HL-60 (cell line): ENCODE results near the gene MGAT4A.

Experiments
- DNase-seq, 2 experiments: peaks; one replicate each; pipeline ENCODE4 v3.0.0-alpha.2; 2010 to 2020; ENCODE audit warnings: low read depth in 1 of 2, low spot score in 1 of 2
- H3K27ac ChIP-seq: fragments of 250-450 bp; sonication (Bioruptor Pico); replicated peaks from 2 replicates; pipeline ENCODE4 v1.5.1; 2020; ENCODE audit warnings: mild to moderate bottlenecking, moderate library complexity
- H3K27me3 ChIP-seq: fragments of 250-450 bp; sonication (Bioruptor Pico); 2 replicates; pipeline ENCODE4 v1.5.1; 2021; ENCODE audit warnings: mild to moderate bottlenecking, moderate library complexity; ENCODE audit not compliant: insufficient read depth, poor library complexity, severe bottlenecking
- H3K4me3 ChIP-seq: replicated peaks from 2 replicates; pipeline ENCODE4 v1.5.1; 2011; ENCODE audit warnings: mild to moderate bottlenecking, control low read depth, low read length; ENCODE audit not compliant: insufficient read depth
- GABPA ChIP-seq: IDR thresholded peaks from 2 replicates; pipeline ENCODE4 v1.6.1; 2012; ENCODE audit warnings: low read depth
- POLR2AphosphoS5 ChIP-seq: IDR thresholded peaks from 2 replicates; pipeline ENCODE4 v1.6.1; 2012; ENCODE audit warnings: low read depth
- SPI1 ChIP-seq: IDR thresholded peaks from 2 replicates; pipeline ENCODE4 v1.6.1; 2012; ENCODE audit warnings: low read depth, mild to moderate bottlenecking, borderline replicate concordance
- TF ChIP-seq, protein P1 (sequence below): IDR thresholded peaks from 2 replicates; pipeline ENCODE4 v1.6.1; 2012; ENCODE audit warnings: low read depth; ENCODE audit not compliant: insufficient replicate concordance
- TF ChIP-seq, protein P2 (sequence below): IDR thresholded peaks from one replicate; pipeline ENCODE4 v1.5.1; 2011; ENCODE audit warnings: low read length, control low read depth, inconsistent platforms; ENCODE audit not compliant: insufficient read depth

MGAT4A gene

DNA sequence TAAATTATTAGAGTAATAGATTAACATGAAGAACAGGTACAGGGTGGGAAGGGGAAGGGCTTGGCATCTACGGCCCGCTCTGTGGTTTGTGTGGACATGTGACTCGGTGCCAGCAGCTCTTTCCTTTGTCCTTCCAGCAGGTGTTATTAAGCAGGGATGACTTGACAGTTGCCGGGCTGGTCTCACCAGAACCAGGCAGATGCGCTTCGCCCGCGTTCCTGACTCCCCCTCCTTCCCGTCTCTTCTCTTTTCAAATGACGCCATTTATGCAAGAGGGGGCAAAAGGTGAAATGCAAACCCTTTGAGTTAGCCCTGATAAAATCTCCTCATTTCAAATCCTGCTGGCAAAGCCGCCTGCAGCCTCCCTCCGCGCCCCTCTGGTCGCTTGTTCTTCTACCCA lies 38.9 kb upstream of the MGAT4A start:
- Histone ChIP-seq H3K27me3 (no peaks in the 10 kb centered on the region), H3K4me3 (no peak overlapping the region), H3K27ac (no peak overlapping the region)
- TF ChIP-seq POLR2AphosphoS5 (no peak), GABPA (no peak), SPI1 (no peak)
- TF ChIP-seq, protein P1, sequence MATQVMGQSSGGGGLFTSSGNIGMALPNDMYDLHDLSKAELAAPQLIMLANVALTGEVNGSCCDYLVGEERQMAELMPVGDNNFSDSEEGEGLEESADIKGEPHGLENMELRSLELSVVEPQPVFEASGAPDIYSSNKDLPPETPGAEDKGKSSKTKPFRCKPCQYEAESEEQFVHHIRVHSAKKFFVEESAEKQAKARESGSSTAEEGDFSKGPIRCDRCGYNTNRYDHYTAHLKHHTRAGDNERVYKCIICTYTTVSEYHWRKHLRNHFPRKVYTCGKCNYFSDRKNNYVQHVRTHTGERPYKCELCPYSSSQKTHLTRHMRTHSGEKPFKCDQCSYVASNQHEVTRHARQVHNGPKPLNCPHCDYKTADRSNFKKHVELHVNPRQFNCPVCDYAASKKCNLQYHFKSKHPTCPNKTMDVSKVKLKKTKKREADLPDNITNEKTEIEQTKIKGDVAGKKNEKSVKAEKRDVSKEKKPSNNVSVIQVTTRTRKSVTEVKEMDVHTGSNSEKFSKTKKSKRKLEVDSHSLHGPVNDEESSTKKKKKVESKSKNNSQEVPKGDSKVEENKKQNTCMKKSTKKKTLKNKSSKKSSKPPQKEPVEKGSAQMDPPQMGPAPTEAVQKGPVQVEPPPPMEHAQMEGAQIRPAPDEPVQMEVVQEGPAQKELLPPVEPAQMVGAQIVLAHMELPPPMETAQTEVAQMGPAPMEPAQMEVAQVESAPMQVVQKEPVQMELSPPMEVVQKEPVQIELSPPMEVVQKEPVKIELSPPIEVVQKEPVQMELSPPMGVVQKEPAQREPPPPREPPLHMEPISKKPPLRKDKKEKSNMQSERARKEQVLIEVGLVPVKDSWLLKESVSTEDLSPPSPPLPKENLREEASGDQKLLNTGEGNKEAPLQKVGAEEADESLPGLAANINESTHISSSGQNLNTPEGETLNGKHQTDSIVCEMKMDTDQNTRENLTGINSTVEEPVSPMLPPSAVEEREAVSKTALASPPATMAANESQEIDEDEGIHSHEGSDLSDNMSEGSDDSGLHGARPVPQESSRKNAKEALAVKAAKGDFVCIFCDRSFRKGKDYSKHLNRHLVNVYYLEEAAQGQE = no peak
- DNase-seq = no peak

DNA sequence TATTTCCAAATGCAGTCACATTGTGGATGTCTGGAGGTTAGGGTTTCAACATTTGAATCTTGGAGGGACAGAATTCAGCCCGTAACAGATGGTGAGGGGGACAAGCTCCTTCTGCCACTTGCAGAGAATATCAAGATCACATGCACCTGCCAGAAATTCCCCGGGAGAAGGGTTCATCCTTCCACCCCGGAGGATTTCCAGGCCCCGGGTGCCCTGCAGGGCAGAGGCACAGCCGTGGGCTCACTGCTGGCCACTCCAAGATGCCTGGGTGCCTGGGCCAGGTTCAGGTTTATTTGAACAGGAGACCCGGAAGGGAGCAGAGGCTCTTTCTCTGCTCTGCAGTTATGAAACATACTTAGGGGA lies 38.2 kb upstream of the MGAT4A start:
- Histone ChIP-seq H3K4me3 (no peak overlapping the region), H3K27ac (no peak overlapping the region), H3K27me3 (no peaks in the 10 kb centered on the region)
- DNase-seq = no peak
- TF ChIP-seq GABPA (no peak), POLR2AphosphoS5 (no peak), SPI1 (no peak)
- TF ChIP-seq, protein P2, sequence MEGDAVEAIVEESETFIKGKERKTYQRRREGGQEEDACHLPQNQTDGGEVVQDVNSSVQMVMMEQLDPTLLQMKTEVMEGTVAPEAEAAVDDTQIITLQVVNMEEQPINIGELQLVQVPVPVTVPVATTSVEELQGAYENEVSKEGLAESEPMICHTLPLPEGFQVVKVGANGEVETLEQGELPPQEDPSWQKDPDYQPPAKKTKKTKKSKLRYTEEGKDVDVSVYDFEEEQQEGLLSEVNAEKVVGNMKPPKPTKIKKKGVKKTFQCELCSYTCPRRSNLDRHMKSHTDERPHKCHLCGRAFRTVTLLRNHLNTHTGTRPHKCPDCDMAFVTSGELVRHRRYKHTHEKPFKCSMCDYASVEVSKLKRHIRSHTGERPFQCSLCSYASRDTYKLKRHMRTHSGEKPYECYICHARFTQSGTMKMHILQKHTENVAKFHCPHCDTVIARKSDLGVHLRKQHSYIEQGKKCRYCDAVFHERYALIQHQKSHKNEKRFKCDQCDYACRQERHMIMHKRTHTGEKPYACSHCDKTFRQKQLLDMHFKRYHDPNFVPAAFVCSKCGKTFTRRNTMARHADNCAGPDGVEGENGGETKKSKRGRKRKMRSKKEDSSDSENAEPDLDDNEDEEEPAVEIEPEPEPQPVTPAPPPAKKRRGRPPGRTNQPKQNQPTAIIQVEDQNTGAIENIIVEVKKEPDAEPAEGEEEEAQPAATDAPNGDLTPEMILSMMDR = no peak
- TF ChIP-seq, protein P1 = no peak

DNA sequence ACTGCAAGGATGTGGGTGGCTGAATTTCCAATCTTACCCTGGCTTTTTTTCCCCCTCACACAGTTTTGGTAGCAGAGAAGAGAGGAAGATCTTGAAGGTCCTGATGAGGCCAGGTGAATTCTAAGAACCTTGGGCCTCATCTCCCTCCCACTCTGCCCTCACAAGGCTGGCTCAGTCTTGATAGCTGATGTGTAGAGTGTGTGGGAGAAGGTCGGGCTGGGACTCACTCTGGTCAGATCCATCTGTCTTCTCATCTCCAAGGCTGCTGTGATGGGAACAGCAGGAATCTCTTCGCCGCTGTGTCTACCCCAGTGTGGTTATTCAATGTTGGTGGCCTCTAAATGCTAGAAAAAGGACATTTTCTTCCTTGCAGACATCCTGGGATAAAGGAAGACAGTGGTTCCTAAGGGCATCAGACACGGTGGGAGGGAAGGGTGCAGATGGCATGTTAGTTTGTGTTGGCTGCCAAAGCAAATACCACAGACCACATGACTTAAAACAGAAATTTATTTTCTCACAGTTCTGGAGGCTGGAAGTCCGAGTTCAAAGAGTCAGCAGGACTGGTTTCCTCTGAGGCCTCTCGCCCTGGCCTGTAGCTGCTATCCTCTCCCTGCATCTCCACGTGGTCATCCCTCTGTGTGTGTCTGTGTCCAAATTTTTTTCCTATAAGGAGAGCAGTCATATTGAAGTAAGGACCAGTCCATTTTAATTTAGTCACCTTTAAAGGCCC lies 37.6 kb upstream of the MGAT4A start:
- H3K4me3 ChIP-seq = no peak overlapping the region
- DNase-seq = no peak
- no peaks in the 10 kb centered on the region for H3K27me3 ChIP-seq
- H3K27ac ChIP-seq = no peak overlapping the region
- TF ChIP-seq, protein P1 = no peak
- no peak for TF ChIP-seq GABPA
- TF ChIP-seq POLR2AphosphoS5 = no peak
- TF ChIP-seq, protein P2 = no peak
- no peak for TF ChIP-seq SPI1
